Endothelial cell of umbilical vein (primary cell): Measurements from ENCODE around the gene SOX2. TPM values are rescaled to one million over a fixed set of nuclear protein-coding genes. Genes with fewer than 3 reads are reported as not detected.

Source experiments
- BruUV-seq: library from RNA; stranded (reverse); fragments of 400-500 nt; replicated peaks from 2 replicates; lab custom pipeline; 2021; lab: Mats Ljungman, UMichigan
- CTCF ChIA-PET: fragments of 300-600, 350-600 bp; sonication (Branson Sonifier 250); formaldehyde crosslinking; loops from one replicate; lab custom pipeline; 2021; ENCODE audit warnings: antibody characterized with exemption, inconsistent platforms; lab: Charles Lee
- POLR2A ChIA-PET: fragments of 300-600, 350-600 bp; sonication (Branson Sonifier 250); formaldehyde crosslinking; loops from one replicate; lab custom pipeline; 2021; ENCODE audit warnings: antibody characterized with exemption, inconsistent platforms; lab: Charles Lee
- DNase-seq: peaks from one replicate; pipeline ENCODE4 v3.0.0-alpha.2; 2011; ENCODE audit warnings: low read depth, low spot score
- FAIRE-seq: peaks from 2 replicates; lab custom pipeline; 2011; peaks lifted over from hg19 to GRCh38; lab: Jason Lieb, UNC
- H2AFZ ChIP-seq: 2 replicates; pipeline ENCODE4 v1.6.0; 2012; ENCODE audit warnings: low read depth, low read length, control low read depth, inconsistent platforms
- H3K27ac ChIP-seq: 2 replicates; pipeline ENCODE4 v1.5.1; 2011; ENCODE audit warnings: low read depth, mild to moderate bottlenecking, control low read depth, low read length, moderate library complexity; ENCODE audit not compliant: insufficient read depth
- H3K27me3 ChIP-seq, 2 experiments: 2 replicates each; pipeline versions ENCODE4 v1.6.0 to v1.6.1; 2011; ENCODE audit warnings: low read length in 2 of 2, mixed read lengths in 1 of 2; ENCODE audit not compliant: control insufficient read depth in 2 of 2, insufficient read depth in 2 of 2
- H3K36me3 ChIP-seq, 2 experiments: 2 replicates in 1 of 2; 3 replicates in 1 of 2; pipeline ENCODE4 v1.5.1; 2011; ENCODE audit warnings: low read length in 2 of 2, mild to moderate bottlenecking in 1 of 2, moderate library complexity in 1 of 2; ENCODE audit not compliant: control insufficient read depth in 2 of 2, insufficient read depth in 2 of 2; ENCODE audit errors: extremely low read depth in 1 of 2
- H3K4me1 ChIP-seq: 3 replicates; pipeline ENCODE4 v1.5.1; 2011; ENCODE audit warnings: mild to moderate bottlenecking, low read length; ENCODE audit not compliant: control insufficient read depth, insufficient read depth; ENCODE audit errors: extremely low read depth
- H3K4me2 ChIP-seq: 2 replicates; pipeline ENCODE4 v1.6.1; 2011; ENCODE audit warnings: low read length, control low read depth, mixed read lengths; ENCODE audit not compliant: insufficient read depth
- H3K4me3 ChIP-seq, 3 experiments: fragments of 200-600 bp in 1 of 3; sonication (generic), shearing (Covaris generic) in 1 of 3; replicated peaks in 1 of 3; 2 replicates each; pipeline ENCODE4 v1.5.1; 2011 to 2016; ENCODE audit warnings: control low read depth in 3 of 3, low read length in 3 of 3, mild to moderate bottlenecking in 2 of 3, inconsistent platforms in 1 of 3, low read depth in 1 of 3, moderate library complexity in 1 of 3; ENCODE audit not compliant: insufficient read depth in 1 of 3
- H3K79me2 ChIP-seq: 2 replicates; pipeline ENCODE4 v1.6.0; 2012; ENCODE audit warnings: low read length, inconsistent platforms; ENCODE audit not compliant: control insufficient read depth, insufficient read depth
- H3K9ac ChIP-seq: replicated peaks from 2 replicates; pipeline ENCODE3; 2011; ENCODE audit warnings: low read length, control low read depth; ENCODE audit not compliant: insufficient read depth; ENCODE audit errors: extremely low read depth
- H3K9me1 ChIP-seq: replicated peaks from 3 replicates; pipeline ENCODE4 v1.6.0; 2011; ENCODE audit warnings: mild to moderate bottlenecking, low read length; ENCODE audit not compliant: control insufficient read depth, insufficient read depth; ENCODE audit errors: extremely low read depth
- H3K9me3 ChIP-seq: replicated peaks from 2 replicates; pipeline ENCODE4 v1.5.1; 2012; ENCODE audit warnings: low read length, inconsistent platforms; ENCODE audit not compliant: control insufficient read depth, insufficient read depth
- H4K20me1 ChIP-seq: replicated peaks from 2 replicates; pipeline ENCODE3; 2011; ENCODE audit warnings: mild to moderate bottlenecking, low read length; ENCODE audit not compliant: control insufficient read depth, insufficient read depth; ENCODE audit errors: extremely low read depth
- EZH2 ChIP-seq: IDR thresholded peaks from 2 replicates; pipeline ENCODE4 v1.6.1; 2012; ENCODE audit warnings: borderline replicate concordance, low read depth, mild to moderate bottlenecking, moderate library complexity, low read length, inconsistent platforms; ENCODE audit not compliant: severe bottlenecking
- GATA2 ChIP-seq: IDR thresholded peaks from 2 replicates; pipeline ENCODE4 v1.7.0; 2011; ENCODE audit warnings: low read depth, mild to moderate bottlenecking, moderate library complexity, mixed read lengths, low read length; ENCODE audit not compliant: insufficient read length, insufficient read depth
- JUN ChIP-seq: IDR thresholded peaks from 2 replicates; pipeline ENCODE4 v1.6.1; 2011; ENCODE audit warnings: borderline replicate concordance, low read depth; ENCODE audit not compliant: insufficient read length, insufficient read depth
- MYC ChIP-seq: IDR thresholded peaks from one replicate; pipeline ENCODE4 v1.6.1; 2011; ENCODE audit warnings: mild to moderate bottlenecking, low read depth, low read length
- POLR2A ChIP-seq: IDR thresholded peaks from 2 replicates; pipeline ENCODE4 v1.6.1; 2012; ENCODE audit warnings: low read depth, mild to moderate bottlenecking, control low read depth, low read length
- POLR2AphosphoS5 ChIP-seq: IDR thresholded peaks from 2 replicates; pipeline ENCODE4 v1.6.1; 2012; ENCODE audit warnings: low read depth, mild to moderate bottlenecking, control low read depth, low read length, moderate library complexity; ENCODE audit not compliant: insufficient read depth
- dilution Hi-C: fragments of 300-500 bp; cut with MboI; formaldehyde crosslinking; loops from one replicate; pipeline ENCODE4 v1.15.0; 2019; ENCODE audit warnings: low sequenced_read_pairs; ENCODE audit not compliant: extremely low pct_ligation_motif_present
- intact Hi-C: fragments of 100-400 bp; cut with micrococcal nuclease; formaldehyde crosslinking; loops from one replicate; pipeline ENCODE4 v1.10.0; 2022
- polyA plus RNA-seq, 4 experiments: library from polyadenylated mRNA; depleted of rRNA in 3 of 4; stranded (reverse) in 3 of 4; unstranded in 1 of 4; fragments of >200 nt; gene quantifications; 2 replicates each; pipeline versions ENCODE4 v1.2.1 to v1.2.3, GENCODE V29; 2011 to 2012; ENCODE audit warnings: missing spikeins in 1 of 4
- total RNA-seq: library from RNA; stranded (reverse); gene quantifications from 2 replicates; pipeline ENCODE4 v1.2.3, GENCODE V29; 2021
- TF ChIP-seq, protein P1 (sequence below): IDR thresholded peaks from 2 replicates; pipeline ENCODE4 v1.6.1; 2011; ENCODE audit not compliant: insufficient read depth, insufficient read length
- TF ChIP-seq, protein P2 (sequence below), 2 donors: IDR thresholded peaks; 1 replicate in 1 of 2; 2 replicates in 1 of 2; pipeline ENCODE4 v1.5.1; 2011; ENCODE audit warnings: low read length in 2 of 2, mild to moderate bottlenecking in 2 of 2, moderate library complexity in 2 of 2, control low read depth in 1 of 2, inconsistent platforms in 1 of 2, low read depth in 1 of 2; ENCODE audit not compliant: insufficient read depth in 1 of 2; ENCODE audit errors: extremely low read depth in 1 of 2

SOX2 gene
- total and polyA plus RNA-seq, 2 donors (not counting 3 experiments of a cell fraction or from before 2014, with no cell fraction given) = 0.13 to 0.23 TPM

DNA sequence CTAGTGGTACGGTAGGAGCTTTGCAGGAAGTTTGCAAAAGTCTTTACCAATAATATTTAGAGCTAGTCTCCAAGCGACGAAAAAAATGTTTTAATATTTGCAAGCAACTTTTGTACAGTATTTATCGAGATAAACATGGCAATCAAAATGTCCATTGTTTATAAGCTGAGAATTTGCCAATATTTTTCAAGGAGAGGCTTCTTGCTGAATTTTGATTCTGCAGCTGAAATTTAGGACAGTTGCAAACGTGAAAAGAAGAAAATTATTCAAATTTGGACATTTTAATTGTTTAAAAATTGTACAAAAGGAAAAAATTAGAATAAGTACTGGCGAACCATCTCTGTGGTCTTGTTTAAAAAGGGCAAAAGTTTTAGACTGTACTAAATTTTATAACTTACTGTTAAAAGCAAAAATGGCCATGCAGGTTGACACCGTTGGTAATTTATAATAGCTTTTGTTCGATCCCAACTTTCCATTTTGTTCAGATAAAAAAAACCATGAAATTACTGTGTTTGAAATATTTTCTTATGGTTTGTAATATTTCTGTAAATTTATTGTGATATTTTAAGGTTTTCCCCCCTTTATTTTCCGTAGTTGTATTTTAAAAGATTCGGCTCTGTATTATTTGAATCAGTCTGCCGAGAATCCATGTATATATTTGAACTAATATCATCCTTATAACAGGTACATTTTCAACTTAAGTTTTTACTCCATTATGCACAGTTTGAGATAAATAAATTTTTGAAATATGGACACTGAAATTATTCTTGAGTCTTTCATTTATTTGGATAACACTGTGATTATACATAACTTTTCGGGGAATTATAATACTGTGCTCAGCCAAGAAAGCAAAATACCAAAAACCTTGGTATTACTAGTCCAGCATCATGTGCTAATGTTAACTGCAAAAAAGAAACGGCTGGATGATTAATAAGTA is 2.2 kb downstream of the SOX2 start:
- H3K27me3 ChIP-seq = peaks cover 13 to 14% of the 10 kb centered on the region in 2 experiments
- H3K9me3 ChIP-seq = no peaks in the 10 kb centered on the region
- no peak for TF ChIP-seq GATA2
- TF ChIP-seq POLR2A = no peak
- TF ChIP-seq, protein P1, sequence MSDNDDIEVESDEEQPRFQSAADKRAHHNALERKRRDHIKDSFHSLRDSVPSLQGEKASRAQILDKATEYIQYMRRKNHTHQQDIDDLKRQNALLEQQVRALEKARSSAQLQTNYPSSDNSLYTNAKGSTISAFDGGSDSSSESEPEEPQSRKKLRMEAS = no peak
- TF ChIP-seq JUN = no peak
- TF ChIP-seq MYC = no peak
- no peak for TF ChIP-seq POLR2AphosphoS5
- TF ChIP-seq, protein P2, sequence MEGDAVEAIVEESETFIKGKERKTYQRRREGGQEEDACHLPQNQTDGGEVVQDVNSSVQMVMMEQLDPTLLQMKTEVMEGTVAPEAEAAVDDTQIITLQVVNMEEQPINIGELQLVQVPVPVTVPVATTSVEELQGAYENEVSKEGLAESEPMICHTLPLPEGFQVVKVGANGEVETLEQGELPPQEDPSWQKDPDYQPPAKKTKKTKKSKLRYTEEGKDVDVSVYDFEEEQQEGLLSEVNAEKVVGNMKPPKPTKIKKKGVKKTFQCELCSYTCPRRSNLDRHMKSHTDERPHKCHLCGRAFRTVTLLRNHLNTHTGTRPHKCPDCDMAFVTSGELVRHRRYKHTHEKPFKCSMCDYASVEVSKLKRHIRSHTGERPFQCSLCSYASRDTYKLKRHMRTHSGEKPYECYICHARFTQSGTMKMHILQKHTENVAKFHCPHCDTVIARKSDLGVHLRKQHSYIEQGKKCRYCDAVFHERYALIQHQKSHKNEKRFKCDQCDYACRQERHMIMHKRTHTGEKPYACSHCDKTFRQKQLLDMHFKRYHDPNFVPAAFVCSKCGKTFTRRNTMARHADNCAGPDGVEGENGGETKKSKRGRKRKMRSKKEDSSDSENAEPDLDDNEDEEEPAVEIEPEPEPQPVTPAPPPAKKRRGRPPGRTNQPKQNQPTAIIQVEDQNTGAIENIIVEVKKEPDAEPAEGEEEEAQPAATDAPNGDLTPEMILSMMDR (IDR thresholded peaks at IDR 0.05; ENCODE audit: extremely low read depth in 1 of 2, insufficient read depth in 1 of 2, low read depth in 1 of 2, low read length in 2 of 2) = no peak
- TF ChIP-seq EZH2 = no peak
- intact Hi-C loops (loop anchor here (10.0 kb wide), 1 partner anchor 729 kb away; the partner anchor contains the start of gene DNAJC19), dilution Hi-C loops (no loop called here)
- peak overlapping the region; percentile 70 for H3K4me2 ChIP-seq
- H3K9me1 ChIP-seq = no peaks in the 10 kb centered on the region
- FAIRE-seq (no peak), DNase-seq (no peak)
- no peaks in the 10 kb centered on the region for H3K4me1 ChIP-seq
- ChIA-PET CTCF (interaction anchor here (0.6 to 3.6 kb wide), 3 partner anchors 12 to 969 kb away, joined by 3 to 23 read pairs (median 6); no protein-coding TSS in a partner anchor), POLR2A (no interaction called here)
- H3K36me3 ChIP-seq = no peaks in the 10 kb centered on the region
- H3K79me2 ChIP-seq = no peaks in the 10 kb centered on the region
- H2AFZ ChIP-seq = no peak overlapping the region
- no peak overlapping the region for H3K9ac ChIP-seq
- no peaks in the 10 kb centered on the region for H4K20me1 ChIP-seq
- H3K27ac ChIP-seq = no peak overlapping the region
- peak overlapping the region in 1 of 3 experiments; percentile 30 for H3K4me3 ChIP-seq
- no TSS peak for BruUV-seq
